HG02678 (cell line): ENCODE data around the gene GNA12.
"Not testable (repeated sequence)": the region's sequence is repeated elsewhere in the genome, so short reads cannot be mapped to it uniquely, and the experiment has no call there.

Experiments
- ATAC-seq: cut with Tn5 transposase; IDR thresholded peaks from one replicate; pipeline ENCODE4 v1.9.1; 2021; ENCODE audit warnings: mild to moderate bottlenecking, moderate library complexity; ENCODE audit not compliant: unreplicated experiment

The GNA12 gene

GRCh38 chr7:2757904-2758672 lies 86.0 kb downstream of the GNA12 start:
- ATAC-seq = peak; percentile 73

DNA sequence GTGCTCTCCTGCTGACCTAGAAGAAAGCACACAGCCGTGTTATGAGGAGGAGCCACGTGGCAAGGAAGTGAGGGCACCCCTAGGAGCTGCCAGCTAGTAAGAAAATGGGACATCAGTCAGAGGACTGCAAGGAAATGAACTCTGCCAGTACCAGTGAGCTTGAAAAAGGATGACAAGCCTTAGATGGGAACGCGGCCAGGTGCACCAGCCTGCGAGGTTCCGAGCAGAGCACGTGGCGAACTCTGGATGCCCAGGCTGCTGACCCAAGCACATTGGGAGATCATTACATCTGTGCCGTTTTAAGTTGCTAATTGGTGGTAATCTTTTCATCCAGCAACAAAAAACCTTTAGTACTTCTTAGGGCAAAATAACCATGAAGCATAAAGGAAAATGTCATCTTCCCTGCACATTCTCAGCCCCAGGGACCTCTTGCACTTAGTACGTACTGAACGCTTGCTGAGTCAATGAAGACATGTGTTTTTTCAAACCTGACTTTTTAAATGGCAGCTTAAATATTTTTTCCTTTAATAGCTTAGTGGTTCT lies 86.7 kb downstream of the GNA12 start:
- ATAC-seq = peak; percentile 11

GRCh38 chr7:2755531-2755930 lies 88.6 kb downstream of the GNA12 start:
- ATAC-seq = no peak

DNA sequence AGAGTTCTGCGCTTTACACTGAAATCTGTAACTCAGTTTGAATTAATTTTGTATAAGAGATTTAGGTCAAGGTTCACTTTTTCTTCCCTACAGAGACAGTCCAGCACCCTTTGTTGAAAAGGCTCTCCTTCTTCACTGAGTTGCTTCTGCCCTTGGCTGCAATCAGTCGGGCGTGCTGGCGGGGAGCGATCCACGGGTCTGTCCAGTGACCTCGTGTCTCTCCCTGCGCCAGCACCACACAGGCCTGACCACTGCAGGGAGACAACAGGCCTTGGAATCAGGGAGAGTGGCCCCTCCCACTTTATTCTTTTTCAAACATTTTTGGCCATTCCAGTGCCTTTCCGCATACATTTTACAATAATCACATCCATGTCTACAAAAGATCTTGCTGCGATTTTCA lies 89.2 kb downstream of the GNA12 start:
- no peak for ATAC-seq

- no peak for ATAC-seq
Measured at GRCh38 chr7:2754086-2754485, 90.0 kb downstream of the GNA12 start.

- no peak for ATAC-seq
Measured at GRCh38 chr7:2753148-2753547, 91.0 kb downstream of the GNA12 start.

GRCh38 chr7:2751086-2751485 lies 93.0 kb downstream of the GNA12 start:
- ATAC-seq = no peak

DNA sequence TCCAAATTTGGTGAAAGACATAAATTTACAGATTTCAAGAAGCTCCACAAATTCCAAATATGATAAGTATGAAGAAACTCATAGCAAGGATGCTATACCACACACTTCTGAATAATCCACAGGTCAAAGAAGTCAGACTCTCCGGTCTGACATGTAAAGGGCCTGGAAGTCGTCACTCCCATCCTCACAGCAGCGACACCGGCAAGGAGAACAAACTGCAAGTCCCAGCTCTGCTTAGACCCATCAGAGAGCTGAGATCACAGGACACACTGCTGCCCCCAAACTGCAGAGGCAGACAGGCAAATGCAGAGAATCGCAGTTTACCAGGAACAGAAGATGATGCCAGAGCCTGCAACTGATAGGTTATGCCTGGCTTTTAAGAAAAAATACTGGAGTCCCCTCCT lies 94.1 kb downstream of the GNA12 start:
- no peak for ATAC-seq

- ATAC-seq = not testable (repeated sequence)
Measured at GRCh38 chr7:2748684-2749083, 95.4 kb downstream of the GNA12 start.

- ATAC-seq = not testable (repeated sequence)
Measured at GRCh38 chr7:2743523-2744185, 100.5 kb downstream of the GNA12 start.

DNA sequence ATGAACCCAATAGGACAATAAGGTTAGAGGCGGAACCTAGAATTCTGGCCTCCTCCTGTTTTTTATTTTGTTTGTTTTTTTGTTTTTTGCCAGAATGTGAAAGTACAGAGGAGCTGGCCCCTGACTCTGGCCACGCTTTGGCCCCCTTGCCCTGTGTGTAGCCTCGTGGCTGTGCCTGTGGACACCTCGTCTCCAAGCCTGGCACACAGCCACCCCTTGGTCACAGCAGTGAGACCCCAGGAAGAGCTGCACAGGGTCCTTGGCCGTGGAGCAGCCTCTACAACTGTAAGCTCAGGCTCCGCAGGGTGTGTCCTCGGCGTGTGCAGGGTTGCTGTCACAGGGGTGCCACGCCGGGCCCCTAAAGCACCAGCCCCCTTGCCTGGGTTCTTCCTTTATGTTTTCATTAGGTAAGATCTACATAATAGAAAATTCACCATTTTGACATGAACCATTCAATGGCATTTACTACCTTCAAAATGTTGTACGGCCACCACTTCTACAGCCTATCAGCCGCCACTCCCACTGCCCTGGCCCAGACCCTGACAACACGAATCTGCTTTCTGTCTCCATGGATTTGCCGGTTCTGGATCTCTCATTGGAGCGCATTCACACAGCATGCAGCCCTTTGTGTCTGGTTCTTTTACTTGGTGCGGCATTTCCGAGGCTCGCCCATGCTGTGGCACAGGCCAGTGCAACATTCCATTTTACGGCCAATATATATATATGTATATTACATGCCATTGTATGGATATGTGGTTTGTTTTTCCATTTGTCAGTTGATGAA lies 105.2 kb downstream of the GNA12 start:
- ATAC-seq = no peak

- no peak for ATAC-seq
Measured at GRCh38 chr7:2737771-2738540, 106.2 kb downstream of the GNA12 start.

- ATAC-seq = not testable (repeated sequence)
Measured at GRCh38 chr7:2737005-2737743, 106.9 kb downstream of the GNA12 start.

DNA sequence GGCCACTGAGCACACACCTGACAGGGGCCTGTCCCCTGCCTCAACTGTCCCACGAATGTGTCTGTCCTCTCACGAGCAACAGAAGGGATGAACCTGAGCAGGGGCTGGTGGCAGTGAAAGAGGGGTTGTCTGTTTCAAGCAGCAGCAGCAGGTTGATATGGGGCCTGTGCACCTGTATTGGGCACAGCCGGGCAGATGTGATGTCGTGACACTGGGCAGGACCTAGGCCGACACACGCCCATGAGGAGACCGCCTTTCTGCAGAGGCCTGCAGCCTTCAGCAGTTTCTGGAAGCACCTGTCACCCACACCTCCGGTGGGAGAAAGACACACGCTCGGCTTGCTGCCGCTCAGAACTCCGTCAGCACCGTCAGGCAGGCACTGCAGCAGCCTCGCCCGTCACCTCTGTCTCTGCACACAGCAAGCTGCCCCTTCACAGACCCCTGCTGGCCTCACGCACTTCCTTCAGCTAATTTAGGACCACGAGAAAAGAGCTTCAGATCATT lies 107.6 kb downstream of the GNA12 start:
- ATAC-seq = no peak

- ATAC-seq = no peak
Measured at GRCh38 chr7:2735744-2736143, 108.4 kb downstream of the GNA12 start.

DNA sequence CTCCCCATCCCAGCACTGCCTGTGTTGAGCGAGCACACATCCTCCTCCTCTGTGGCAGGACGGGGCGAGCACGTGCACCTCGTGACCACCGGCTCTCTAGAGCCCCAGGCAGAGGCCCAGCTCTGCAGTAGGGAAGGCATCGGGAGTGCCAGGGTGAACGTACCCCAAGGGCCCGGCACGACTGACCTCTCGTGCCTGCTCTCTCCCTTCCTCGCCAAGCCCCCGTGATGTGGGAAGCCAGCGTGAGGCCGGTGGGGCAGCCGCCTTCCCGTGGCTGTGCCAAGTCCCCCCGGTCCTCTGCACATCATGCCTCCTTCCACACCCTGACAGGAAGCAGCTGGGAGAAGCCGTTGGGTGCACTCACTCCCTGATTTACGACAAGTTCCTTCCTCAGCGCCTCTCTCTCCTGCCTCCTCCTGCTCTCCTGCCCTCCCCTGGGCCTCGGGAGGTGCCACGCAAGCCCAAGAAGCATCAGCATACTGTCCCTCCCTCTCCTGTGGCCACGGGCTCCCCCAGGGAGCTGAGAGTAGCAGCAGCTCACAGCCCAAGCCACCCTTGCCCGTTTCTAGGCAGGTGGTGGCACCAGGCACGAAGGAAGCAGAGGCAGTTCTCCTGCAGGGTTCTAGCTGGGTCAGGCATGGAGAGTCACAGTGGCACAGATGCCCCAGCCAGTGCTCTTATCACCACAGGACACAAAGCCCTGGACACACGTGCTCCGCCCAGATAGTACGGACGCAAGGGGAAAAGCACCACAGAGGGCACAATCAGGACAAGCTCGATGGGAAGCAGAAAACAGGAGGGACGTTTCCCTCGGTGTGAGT lies 109.1 kb downstream of the GNA12 start:
- no peak for ATAC-seq

GRCh38 chr7:2734084-2734686 lies 109.9 kb downstream of the GNA12 start:
- ATAC-seq = no peak

GRCh38 chr7:2732959-2733584 lies 111.0 kb downstream of the GNA12 start:
- no peak for ATAC-seq
